ENCODE results near the gene UQCR10. TPM values are rescaled to one million over a fixed set of nuclear protein-coding genes. Genes with fewer than 3 reads are reported as not detected.

Gene UQCR10
- total RNA-seq, 1 donor = 52.1 TPM

DNA sequence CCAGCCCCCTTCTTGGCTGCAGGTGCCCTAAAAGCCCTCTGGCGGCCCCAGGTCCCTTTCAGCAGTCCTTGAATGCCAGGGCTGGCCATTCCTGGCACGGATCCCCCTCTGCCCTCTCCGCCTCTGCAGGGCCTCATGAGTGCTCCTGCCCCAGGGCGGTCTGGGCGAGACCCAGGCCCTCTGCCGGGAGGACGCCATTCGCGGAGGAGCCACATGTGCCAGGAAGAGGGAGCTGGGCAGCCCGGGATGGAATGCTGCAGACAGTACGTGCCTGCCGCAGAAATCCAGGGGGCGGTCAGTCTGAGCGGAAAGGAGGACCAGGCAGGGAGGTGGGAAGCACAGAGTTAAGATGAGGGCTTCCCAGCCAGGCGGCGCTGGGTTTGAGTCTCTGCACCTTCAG is 44.6 kb upstream of the UQCR10 start:
- H4K20me1 ChIP-seq (ENCODE audit: insufficient read depth, low read length) = no peaks in the 10 kb centered on the region
- peak; percentile 86 for DNase-seq (ENCODE audit: insufficient read length, low spot score, missing footprints)
- no peak overlapping the region for H3K4me3 ChIP-seq (ENCODE audit: insufficient read depth, low read length)
- no peaks in the 10 kb centered on the region for H3K36me3 ChIP-seq (ENCODE audit: insufficient read depth, low read length)
- H3K4me2 ChIP-seq (ENCODE audit: insufficient read depth, low read length) = no peak overlapping the region
- no peak overlapping the region for H2AFZ ChIP-seq (ENCODE audit: low read length)
- H3K27me3 ChIP-seq (ENCODE audit: insufficient read depth, low read length) = peaks cover 37% of the 10 kb centered on the region
- H3K9me3 ChIP-seq (ENCODE audit: low read depth, low read length) = no peaks in the 10 kb centered on the region
- no peak overlapping the region for H3K27ac ChIP-seq (ENCODE audit: low read depth, low read length)
- no peaks in the 10 kb centered on the region for H3K4me1 ChIP-seq (ENCODE audit: insufficient read depth, low read length)
- H3K79me2 ChIP-seq (ENCODE audit: insufficient read depth, low read length) = no peaks in the 10 kb centered on the region
- TF ChIP-seq, protein P1, sequence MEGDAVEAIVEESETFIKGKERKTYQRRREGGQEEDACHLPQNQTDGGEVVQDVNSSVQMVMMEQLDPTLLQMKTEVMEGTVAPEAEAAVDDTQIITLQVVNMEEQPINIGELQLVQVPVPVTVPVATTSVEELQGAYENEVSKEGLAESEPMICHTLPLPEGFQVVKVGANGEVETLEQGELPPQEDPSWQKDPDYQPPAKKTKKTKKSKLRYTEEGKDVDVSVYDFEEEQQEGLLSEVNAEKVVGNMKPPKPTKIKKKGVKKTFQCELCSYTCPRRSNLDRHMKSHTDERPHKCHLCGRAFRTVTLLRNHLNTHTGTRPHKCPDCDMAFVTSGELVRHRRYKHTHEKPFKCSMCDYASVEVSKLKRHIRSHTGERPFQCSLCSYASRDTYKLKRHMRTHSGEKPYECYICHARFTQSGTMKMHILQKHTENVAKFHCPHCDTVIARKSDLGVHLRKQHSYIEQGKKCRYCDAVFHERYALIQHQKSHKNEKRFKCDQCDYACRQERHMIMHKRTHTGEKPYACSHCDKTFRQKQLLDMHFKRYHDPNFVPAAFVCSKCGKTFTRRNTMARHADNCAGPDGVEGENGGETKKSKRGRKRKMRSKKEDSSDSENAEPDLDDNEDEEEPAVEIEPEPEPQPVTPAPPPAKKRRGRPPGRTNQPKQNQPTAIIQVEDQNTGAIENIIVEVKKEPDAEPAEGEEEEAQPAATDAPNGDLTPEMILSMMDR (IDR thresholded peaks at IDR 0.05; ENCODE audit: extremely low read depth, low read depth, low read length) = no peak

- DNase-seq (ENCODE audit: insufficient read length, low spot score, missing footprints) = no peak
- Histone ChIP-seq H3K27ac (ENCODE audit: low read depth, low read length) (no peak overlapping the region), H3K4me1 (ENCODE audit: insufficient read depth, low read length) (no peaks in the 10 kb centered on the region), H4K20me1 (ENCODE audit: insufficient read depth, low read length) (no peaks in the 10 kb centered on the region), H3K4me3 (ENCODE audit: insufficient read depth, low read length) (no peak overlapping the region), H3K36me3 (ENCODE audit: insufficient read depth, low read length) (no peaks in the 10 kb centered on the region), H3K27me3 (ENCODE audit: insufficient read depth, low read length) (peaks cover 29% of the 10 kb centered on the region), H3K9me3 (ENCODE audit: low read depth, low read length) (no peaks in the 10 kb centered on the region), H3K4me2 (ENCODE audit: insufficient read depth, low read length) (no peak overlapping the region), H2AFZ (ENCODE audit: low read length) (no peak overlapping the region), H3K79me2 (ENCODE audit: insufficient read depth, low read length) (no peaks in the 10 kb centered on the region)
- TF ChIP-seq, protein P1 (IDR thresholded peaks at IDR 0.05; ENCODE audit: extremely low read depth, low read depth, low read length) = no peak
Observed at GRCh38 chr22:29723766-29724165, 43.4 kb upstream of the UQCR10 start.

DNA sequence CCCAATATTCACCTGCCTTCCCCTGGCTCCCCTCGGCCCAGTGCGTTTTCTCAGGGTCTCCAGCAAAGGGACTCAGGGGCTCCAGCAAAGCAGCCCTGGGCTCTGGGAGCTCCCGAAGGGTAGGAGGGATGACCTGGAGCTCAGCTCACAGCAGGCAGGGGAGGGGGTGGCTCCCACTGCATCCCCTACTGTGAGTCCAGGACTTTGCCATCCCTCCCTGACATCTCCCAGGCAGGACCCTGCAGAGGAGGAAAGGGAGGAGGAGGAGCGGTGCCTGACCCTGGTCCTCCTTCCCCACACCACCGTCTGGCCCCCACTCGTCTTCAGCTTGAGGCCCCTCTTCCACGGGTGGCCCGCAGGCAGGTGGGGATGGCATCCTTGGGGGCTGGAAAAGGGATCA is 42.3 kb upstream of the UQCR10 start:
- peak; percentile 94 for DNase-seq (ENCODE audit: insufficient read length, low spot score, missing footprints)
- H3K27me3 ChIP-seq (ENCODE audit: insufficient read depth, low read length) = peaks cover 20% of the 10 kb centered on the region
- H3K79me2 ChIP-seq (ENCODE audit: insufficient read depth, low read length) = no peaks in the 10 kb centered on the region
- H2AFZ ChIP-seq (ENCODE audit: low read length) = no peak overlapping the region
- TF ChIP-seq, protein P1 (IDR thresholded peaks at IDR 0.05; ENCODE audit: extremely low read depth, low read depth, low read length) = no peak
- no peak overlapping the region for H3K4me2 ChIP-seq (ENCODE audit: insufficient read depth, low read length)
- no peak overlapping the region for H3K4me3 ChIP-seq (ENCODE audit: insufficient read depth, low read length)
- H3K9me3 ChIP-seq (ENCODE audit: low read depth, low read length) = no peaks in the 10 kb centered on the region
- H4K20me1 ChIP-seq (ENCODE audit: insufficient read depth, low read length) = no peaks in the 10 kb centered on the region
- no peaks in the 10 kb centered on the region for H3K4me1 ChIP-seq (ENCODE audit: insufficient read depth, low read length)
- no peaks in the 10 kb centered on the region for H3K36me3 ChIP-seq (ENCODE audit: insufficient read depth, low read length)
- no peak overlapping the region for H3K27ac ChIP-seq (ENCODE audit: low read depth, low read length)

- no peaks in the 10 kb centered on the region for H3K36me3 ChIP-seq (ENCODE audit: insufficient read depth, low read length)
- H3K4me3 ChIP-seq (ENCODE audit: insufficient read depth, low read length) = no peak overlapping the region
- H2AFZ ChIP-seq (ENCODE audit: low read length) = no peak overlapping the region
- H4K20me1 ChIP-seq (ENCODE audit: insufficient read depth, low read length) = no peaks in the 10 kb centered on the region
- DNase-seq (ENCODE audit: insufficient read length, low spot score, missing footprints) = no peak
- no peaks in the 10 kb centered on the region for H3K79me2 ChIP-seq (ENCODE audit: insufficient read depth, low read length)
- H3K4me1 ChIP-seq (ENCODE audit: insufficient read depth, low read length) = no peaks in the 10 kb centered on the region
- no peak overlapping the region for H3K27ac ChIP-seq (ENCODE audit: low read depth, low read length)
- no peak overlapping the region for H3K4me2 ChIP-seq (ENCODE audit: insufficient read depth, low read length)
- peaks cover 17% of the 10 kb centered on the region for H3K27me3 ChIP-seq (ENCODE audit: insufficient read depth, low read length)
- TF ChIP-seq, protein P1 (IDR thresholded peaks at IDR 0.05; ENCODE audit: extremely low read depth, low read depth, low read length) = no peak
- H3K9me3 ChIP-seq (ENCODE audit: low read depth, low read length) = no peaks in the 10 kb centered on the region
Observed at GRCh38 chr22:29726106-29726505, 41.1 kb upstream of the UQCR10 start.

All from osteoblast (primary cell).